Thymus (tissue), 11 donors: ENCODE results near the gene CEP57L1. TPM values are rescaled to one million over a fixed set of nuclear protein-coding genes. Genes with fewer than 3 reads are reported as not detected.

Experiments used
- DNase-seq, 9 donors: peaks; one replicate each; pipeline ENCODE4 v3.0.0-alpha.2; 2013; ENCODE audit warnings: low spot score in 9 of 9, low read depth in 6 of 9, missing footprints in 1 of 9
- H3K27ac ChIP-seq, 2 donors: one replicate each; pipeline ENCODE4 v1.5.1; 2013; ENCODE audit warnings: control low read depth in 1 of 2, low read depth in 1 of 2, low read length in 1 of 2, mild to moderate bottlenecking in 1 of 2, moderate library complexity in 1 of 2
- H3K27me3 ChIP-seq, 2 donors: one replicate each; pipeline ENCODE4 v1.5.1; 2013; ENCODE audit warnings: low read length in 1 of 2; ENCODE audit not compliant: control insufficient read depth in 2 of 2, insufficient read depth in 1 of 2
- H3K36me3 ChIP-seq, 2 donors: one replicate each; pipeline ENCODE4 v1.5.1; 2013; ENCODE audit warnings: low read length in 1 of 2, mild to moderate bottlenecking in 1 of 2, moderate library complexity in 1 of 2; ENCODE audit not compliant: control insufficient read depth in 2 of 2, insufficient read depth in 2 of 2
- H3K4me1 ChIP-seq, 2 donors: one replicate each; pipeline ENCODE4 v1.5.1; 2013; ENCODE audit warnings: low read length in 2 of 2; ENCODE audit not compliant: control insufficient read depth in 2 of 2, insufficient read depth in 2 of 2
- H3K4me3 ChIP-seq, 2 donors: one replicate each; pipeline ENCODE4 v1.5.1; 2013; ENCODE audit warnings: low read length in 2 of 2, control low read depth in 1 of 2, mild to moderate bottlenecking in 1 of 2
- H3K9me3 ChIP-seq, 2 donors: one replicate each; pipeline ENCODE4 v1.5.1; 2013; ENCODE audit warnings: low read length in 1 of 2, mild to moderate bottlenecking in 1 of 2; ENCODE audit not compliant: control insufficient read depth in 2 of 2, insufficient read depth in 1 of 2
- WGBS: extraction: QIAGEN DNeasy Blood & Tissue Kit; methylation state at CpG from one replicate; pipeline ENCODE4 v1.1.7; 2013; 5-methylcytosine and 5-hydroxymethylcytosine counted together
- polyA plus RNA-seq: library from polyadenylated mRNA; stranded (reverse); fragments of 200-250 nt; gene quantifications from one replicate; pipeline ENCODE4 v1.2.3, GENCODE V29; 2013
- total RNA-seq: library from RNA; stranded (reverse); fragments of 120-200 nt; gene quantifications from one replicate; pipeline ENCODE4 v1.2.4, GENCODE V29; 2013
- donor health status: healthy.

CEP57L1 gene
- total and polyA plus RNA-seq, 2 donors, result 9.9 to 22.2 TPM

DNA sequence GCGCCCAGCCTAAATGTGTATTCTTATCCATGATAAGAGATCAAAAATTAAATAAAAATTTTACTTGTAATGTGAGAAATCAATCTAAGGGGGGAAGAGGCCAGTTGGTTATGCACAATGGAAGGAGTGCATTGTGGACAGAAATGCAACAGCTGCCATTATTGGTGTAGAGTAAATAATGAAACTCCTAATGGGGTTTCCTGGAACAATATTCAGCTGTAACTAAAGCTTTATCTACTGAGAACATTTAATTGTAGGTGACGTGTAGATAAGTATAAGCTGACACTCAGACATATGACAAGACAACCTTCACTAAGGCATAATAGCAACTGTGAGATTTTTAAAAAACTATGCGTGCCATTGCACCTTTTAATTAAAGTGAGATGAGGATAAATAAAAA, 71.4 kb downstream of the CEP57L1 start:
- no peaks in the 10 kb centered on the region for H3K4me1 ChIP-seq
- no peak overlapping the region for H3K4me3 ChIP-seq
- H3K36me3 ChIP-seq, result no peaks in the 10 kb centered on the region
- no peaks in the 10 kb centered on the region for H3K9me3 ChIP-seq
- no peaks in the 10 kb centered on the region for H3K27me3 ChIP-seq
- no peak for DNase-seq
- H3K27ac ChIP-seq, result no peak overlapping the region
- WGBS, result 99% methylated on average over 3 of the region's 3 CpGs

DNA sequence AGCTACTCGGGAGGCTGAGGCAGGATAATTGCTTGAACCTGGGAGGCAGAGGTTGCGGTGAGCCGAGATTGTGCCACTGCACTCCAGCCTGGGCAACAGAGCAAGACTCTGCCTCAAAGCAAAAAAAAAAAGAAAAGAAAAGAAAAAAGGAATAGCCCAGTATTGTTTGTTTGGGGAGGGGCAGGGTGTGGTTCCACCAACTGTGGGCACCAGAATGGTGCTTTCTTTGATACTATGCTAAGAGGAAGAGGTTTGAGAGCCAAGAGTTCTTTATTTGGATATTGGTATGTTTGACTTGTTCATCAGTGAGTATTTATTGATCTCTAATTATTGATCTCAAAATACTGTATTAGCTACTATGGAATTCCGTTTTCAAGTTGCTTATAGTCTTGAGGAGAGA, 72.3 kb downstream of the CEP57L1 start:
- Histone ChIP-seq H3K27me3 (no peaks in the 10 kb centered on the region), H3K9me3 (no peaks in the 10 kb centered on the region), H3K27ac (no peak overlapping the region), H3K4me1 (no peaks in the 10 kb centered on the region), H3K4me3 (no peak overlapping the region), H3K36me3 (no peaks in the 10 kb centered on the region)
- no peak for DNase-seq
- 98% methylated on average over 4 of the region's 4 CpGs for WGBS

DNA sequence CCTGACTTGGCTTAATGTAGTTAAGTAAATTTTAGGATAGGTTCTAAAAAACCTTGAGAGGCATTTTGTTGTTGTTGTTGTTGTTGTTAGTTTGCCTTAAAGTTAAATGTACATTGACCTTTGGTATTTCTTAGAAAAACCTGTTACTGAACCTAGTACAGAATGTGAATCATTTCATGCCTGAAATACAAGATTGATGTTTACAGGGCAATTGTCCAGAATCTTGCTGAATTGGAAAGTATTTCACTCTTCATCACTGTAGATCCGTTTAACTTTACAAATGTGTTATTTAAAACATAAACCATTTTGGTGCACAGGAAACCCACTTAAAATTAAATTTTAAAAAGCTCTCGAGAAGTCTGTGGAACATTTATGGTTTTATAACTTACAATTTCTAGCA, 75.0 kb downstream of the CEP57L1 start:
- Histone ChIP-seq H3K36me3 (no peaks in the 10 kb centered on the region), H3K4me3 (no peak overlapping the region), H3K9me3 (no peaks in the 10 kb centered on the region), H3K4me1 (no peaks in the 10 kb centered on the region), H3K27ac (no peak overlapping the region), H3K27me3 (no peaks in the 10 kb centered on the region)
- DNase-seq, result no peak
- WGBS, result 77% methylated on average over 2 of the region's 2 CpGs

DNA sequence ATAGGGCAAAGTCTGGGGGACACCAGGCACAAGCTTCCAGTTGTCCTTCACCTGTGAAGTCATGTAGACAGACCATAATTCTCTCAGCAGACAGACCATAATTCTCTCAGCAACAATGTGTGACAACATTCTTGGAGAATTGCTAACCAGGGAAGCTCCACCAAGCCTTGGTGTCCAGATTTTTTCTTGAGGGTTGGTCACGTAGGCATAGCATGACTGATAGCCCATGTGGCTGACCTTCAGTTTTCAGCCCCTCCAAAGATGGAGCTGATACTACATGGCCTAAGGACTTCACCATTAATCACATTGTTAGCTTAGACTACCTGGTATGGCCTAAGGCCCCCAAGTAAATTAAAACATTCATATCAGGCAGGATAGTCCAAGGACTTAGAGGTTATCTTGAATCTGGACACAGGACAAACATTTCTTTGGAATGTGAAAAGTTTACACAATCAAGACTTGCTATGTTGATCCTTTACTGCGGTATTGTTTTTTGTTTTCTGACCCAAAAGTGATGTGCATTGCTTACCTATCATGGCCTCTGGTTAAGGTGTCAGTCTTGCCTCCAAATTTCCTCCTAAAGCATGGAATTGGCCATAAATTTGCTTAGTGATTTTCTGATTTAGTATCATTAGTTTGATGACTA, 76.9 kb downstream of the CEP57L1 start:
- Histone ChIP-seq H3K27ac (no peak overlapping the region), H3K36me3 (no peaks in the 10 kb centered on the region), H3K4me3 (no peak overlapping the region), H3K4me1 (no peaks in the 10 kb centered on the region), H3K27me3 (no peaks in the 10 kb centered on the region), H3K9me3 (no peaks in the 10 kb centered on the region)
- no peak for DNase-seq
- 100% methylated on average over 2 of the region's 2 CpGs for WGBS

DNA sequence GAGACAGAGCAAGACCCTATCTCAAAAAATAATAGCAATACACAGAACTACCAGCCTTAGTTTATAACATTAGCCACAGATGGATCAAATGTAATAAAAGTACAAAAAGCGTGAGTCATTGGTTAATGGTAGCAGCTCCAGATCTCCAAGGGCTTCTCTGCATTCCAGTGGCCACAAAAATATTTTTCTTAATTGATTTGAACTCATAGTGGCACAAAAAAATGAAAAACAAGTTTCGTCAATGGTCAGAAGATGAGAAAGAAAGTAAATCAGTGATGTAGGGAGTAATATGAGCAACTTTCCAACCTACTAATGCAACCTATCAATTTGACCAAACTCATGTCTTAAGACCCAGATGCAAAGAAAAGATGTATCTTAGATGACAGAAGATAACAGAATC, 79.6 kb downstream of the CEP57L1 start:
- no peak overlapping the region for H3K27ac ChIP-seq
- H3K4me1 ChIP-seq, result no peaks in the 10 kb centered on the region
- no peaks in the 10 kb centered on the region for H3K27me3 ChIP-seq
- over 99% methylated on average over 2 of the region's 2 CpGs for WGBS
- H3K4me3 ChIP-seq, result no peak overlapping the region
- no peak for DNase-seq
- no peaks in the 10 kb centered on the region for H3K9me3 ChIP-seq
- H3K36me3 ChIP-seq, result no peaks in the 10 kb centered on the region

DNA sequence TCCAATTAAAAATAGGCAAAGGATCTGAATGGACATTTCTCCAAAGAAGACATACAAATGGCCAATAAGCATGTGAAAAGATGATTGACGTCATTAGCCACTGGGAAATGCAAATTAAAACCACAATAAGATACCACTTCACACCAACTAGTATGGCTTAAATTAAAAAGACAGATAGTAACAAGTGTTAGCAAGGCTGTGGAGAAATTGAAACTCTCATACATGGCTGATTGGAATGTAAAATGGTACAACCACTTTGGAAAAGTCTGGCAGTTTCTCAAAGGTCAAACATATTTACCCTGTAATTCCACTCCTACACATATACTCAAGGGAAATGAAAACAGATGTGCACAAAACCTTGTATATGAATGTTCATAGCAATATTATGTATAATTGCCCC, 83.6 kb downstream of the CEP57L1 start:
- Histone ChIP-seq H3K4me1 (no peaks in the 10 kb centered on the region), H3K27ac (no peak overlapping the region), H3K4me3 (no peak overlapping the region), H3K27me3 (no peaks in the 10 kb centered on the region), H3K36me3 (no peaks in the 10 kb centered on the region), H3K9me3 (no peaks in the 10 kb centered on the region)
- no peak for DNase-seq
- 0% methylated on average over 1 of the region's 1 CpG for WGBS

DNA sequence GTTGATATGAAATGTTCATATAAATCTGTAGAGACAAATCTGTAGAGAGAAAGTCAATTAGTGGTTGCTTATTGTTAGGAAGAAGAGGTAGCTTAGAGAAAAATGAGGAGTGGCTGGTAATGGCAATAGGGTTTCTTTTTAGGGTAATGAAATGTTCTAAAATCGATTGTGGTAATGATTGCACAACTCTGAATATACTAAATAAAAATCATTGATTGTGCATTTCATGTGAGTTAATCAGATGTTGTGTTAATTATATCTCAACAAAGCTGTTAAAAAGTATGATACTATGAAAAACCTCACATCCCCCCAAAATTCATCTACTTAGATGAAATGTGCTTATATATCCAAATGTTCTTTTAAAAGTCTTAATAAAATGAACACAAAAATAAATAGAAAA, 84.2 kb downstream of the CEP57L1 start:
- Histone ChIP-seq H3K9me3 (no peaks in the 10 kb centered on the region), H3K4me1 (no peaks in the 10 kb centered on the region), H3K36me3 (no peaks in the 10 kb centered on the region), H3K4me3 (no peak overlapping the region), H3K27me3 (no peaks in the 10 kb centered on the region), H3K27ac (no peak overlapping the region)
- 91% methylated on average over 1 of the region's 1 CpG for WGBS
- no peak for DNase-seq

DNA sequence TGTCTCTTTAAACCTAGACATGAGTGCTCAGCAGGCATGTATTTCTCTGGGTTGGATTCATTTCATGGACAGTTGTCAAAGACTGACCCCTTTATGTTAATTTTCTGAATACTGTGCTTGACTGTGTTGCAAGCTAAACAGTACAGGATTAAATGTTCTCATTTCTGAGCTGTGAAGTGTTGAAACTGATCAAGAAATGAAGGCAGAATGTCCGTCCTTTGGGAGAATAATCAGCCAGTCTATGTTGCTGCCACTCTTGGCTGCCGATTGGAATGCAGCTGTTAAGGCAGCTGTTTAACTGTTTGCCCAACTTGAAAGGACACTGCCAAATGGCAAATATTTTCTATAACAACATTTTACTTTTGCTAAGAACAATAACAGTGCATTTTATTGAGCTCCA, 87.3 kb downstream of the CEP57L1 start:
- no peaks in the 10 kb centered on the region for H3K27me3 ChIP-seq
- H3K4me1 ChIP-seq, result no peaks in the 10 kb centered on the region
- H3K36me3 ChIP-seq, result no peaks in the 10 kb centered on the region
- no peak overlapping the region for H3K4me3 ChIP-seq
- H3K9me3 ChIP-seq, result no peaks in the 10 kb centered on the region
- WGBS, result 89% methylated on average over 2 of the region's 2 CpGs
- no peak for DNase-seq
- no peak overlapping the region for H3K27ac ChIP-seq

DNA sequence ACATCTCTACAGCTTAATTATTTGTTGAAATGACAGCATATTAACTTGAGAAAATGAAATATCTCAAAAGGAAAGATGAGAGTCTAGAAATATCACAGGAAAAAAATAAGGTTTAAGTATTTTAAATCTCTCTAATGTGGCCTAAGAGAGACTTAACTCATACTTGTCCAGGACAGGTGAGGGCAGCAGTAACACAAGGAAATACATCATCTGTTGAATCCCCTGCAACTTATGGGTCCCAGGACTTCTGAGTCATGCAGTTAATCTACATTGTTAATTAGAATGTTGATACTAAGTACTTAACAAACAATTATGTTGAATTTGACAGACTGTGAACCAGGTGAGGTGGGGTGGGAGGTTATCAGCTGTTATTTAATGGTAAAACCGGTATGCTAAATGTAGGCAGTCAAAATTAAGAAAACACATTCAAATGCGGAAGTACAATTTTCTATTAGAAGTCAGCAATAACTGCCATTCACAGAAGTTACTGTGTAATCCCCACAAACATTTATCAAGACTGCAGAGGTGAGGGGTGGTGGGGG, 87.9 kb downstream of the CEP57L1 start:
- WGBS, result 20% methylated on average over 2 of the region's 2 CpGs
- Histone ChIP-seq H3K27ac (no peak overlapping the region), H3K4me1 (no peaks in the 10 kb centered on the region), H3K9me3 (no peaks in the 10 kb centered on the region), H3K4me3 (no peak overlapping the region), H3K27me3 (no peaks in the 10 kb centered on the region), H3K36me3 (no peaks in the 10 kb centered on the region)
- DNase-seq, result no peak
